Breast epithelium (tissue), 3 donors: Measurements from ENCODE around the gene CDCA8.

Experiments used
- POLR2A ChIP-seq: fragments of 450-650 bp; IDR thresholded peaks from one replicate; pipeline ENCODE4 v1.6.1; 2016; ENCODE audit warnings: antibody characterized with exemption, mild to moderate bottlenecking, moderate library complexity
- POLR2AphosphoS5 ChIP-seq, 3 donors: sonication (generic); formaldehyde crosslinking; IDR thresholded peaks; one replicate each; pipeline ENCODE4 v1.6.1; 2017; ENCODE audit warnings: antibody characterized with exemption in 3 of 3

- TF ChIP-seq POLR2A (no peak), POLR2AphosphoS5 (IDR thresholded peaks at IDR 0.05) (no peak)
Measured at GRCh38 chr1:37724575-37724974, 32.3 kb downstream of the CDCA8 start.
